ENCODE measurements around the gene NCK2. TPM values are rescaled to one million over a fixed set of nuclear protein-coding genes. Genes with fewer than 3 reads are reported as not detected.

Gene NCK2
- polyA plus RNA-seq, 3 donors: 2.5 to 18.2 (median 7.6) TPM

DNA sequence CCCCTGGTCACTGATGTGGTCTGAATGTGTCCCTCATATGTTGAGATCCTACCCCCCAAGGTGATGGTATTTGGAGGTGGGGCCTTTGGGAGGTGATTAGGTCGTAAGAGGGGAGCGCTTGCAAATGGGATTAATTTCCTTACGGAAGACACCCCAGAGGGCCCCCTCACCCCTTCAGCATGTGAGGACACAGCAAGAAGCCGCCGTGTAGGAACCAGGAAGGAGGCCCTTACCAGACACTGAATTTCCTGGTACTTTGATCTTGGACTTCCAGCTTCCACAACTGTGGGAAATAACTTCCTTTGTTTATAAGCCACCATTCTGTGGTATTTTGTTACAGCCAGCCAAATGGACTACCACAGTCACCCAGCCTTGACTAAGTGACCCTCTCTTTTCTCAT lies 35.9 kb downstream of the NCK2 start:
- no peaks in the 10 kb centered on the region for H3K9me3 Mint-ChIP-seq
- Histone ChIP-seq H3K4me3 (replicated peaks in 1 of 3; ENCODE audit: low read depth in 2 of 3, low read length in 3 of 3) (no peak overlapping the region), H3K4me1 (ENCODE audit: control insufficient read depth in 1 of 2, insufficient read depth in 2 of 2, low read length in 2 of 2) (peaks cover 16 to 24% of the 10 kb centered on the region in 2 donors), H3K4me2 (replicated peaks; ENCODE audit: extremely low read depth, low read length, poor library complexity, severe bottlenecking) (no peak overlapping the region), H3K9ac (ENCODE audit: insufficient read depth, low read length, poor library complexity, severe bottlenecking) (no peak overlapping the region), H3K36me3 (replicated peaks in 1 of 2; ENCODE audit: control insufficient read depth in 1 of 2, insufficient read depth in 2 of 2, low read length in 2 of 2) (no peaks in the 10 kb centered on the region), H3K79me2 (ENCODE audit: insufficient read depth, low read length) (peaks cover 79% of the 10 kb centered on the region), H3K27me3 (ENCODE audit: control insufficient read depth in 2 of 2, insufficient read depth in 2 of 2, low read length in 2 of 2) (no peaks in the 10 kb centered on the region), H2AFZ (ENCODE audit: insufficient read depth, low read depth, low read length, poor library complexity, severe bottlenecking) (no peak overlapping the region), H4K20me1 (ENCODE audit: insufficient read depth, low read length) (peaks cover 31% of the 10 kb centered on the region), H3K9me3 (replicated peaks in 1 of 2; ENCODE audit: control insufficient read depth in 1 of 2, insufficient read depth in 1 of 2, low read length in 2 of 2) (no peaks in the 10 kb centered on the region), H3K27ac (ENCODE audit: low read depth in 1 of 2, low read length in 2 of 2) (no peak overlapping the region)
- peak overlapping the region in 1 of 7 donors; percentile 4 for H3K27ac Mint-ChIP-seq
- H3K4me1 Mint-ChIP-seq: peaks cover 51% of the 10 kb centered on the region
- peaks cover 0 to 2% (median 2%) of the 10 kb centered on the region in 3 donors for H3K27me3 Mint-ChIP-seq (ENCODE audit: low read depth in 3 of 3)
- no peak overlapping the region for H3K4me3 Mint-ChIP-seq
- intact Hi-C loops (cut with micrococcal nuclease): no loop called here
- WGBS (ENCODE audit: insufficient coverage): 47% methylated on average over 3 of the region's 5 CpGs
- peaks cover 0 to 5% of the 10 kb centered on the region in 2 donors for H3K36me3 Mint-ChIP-seq
- TF ChIP-seq, protein P1, sequence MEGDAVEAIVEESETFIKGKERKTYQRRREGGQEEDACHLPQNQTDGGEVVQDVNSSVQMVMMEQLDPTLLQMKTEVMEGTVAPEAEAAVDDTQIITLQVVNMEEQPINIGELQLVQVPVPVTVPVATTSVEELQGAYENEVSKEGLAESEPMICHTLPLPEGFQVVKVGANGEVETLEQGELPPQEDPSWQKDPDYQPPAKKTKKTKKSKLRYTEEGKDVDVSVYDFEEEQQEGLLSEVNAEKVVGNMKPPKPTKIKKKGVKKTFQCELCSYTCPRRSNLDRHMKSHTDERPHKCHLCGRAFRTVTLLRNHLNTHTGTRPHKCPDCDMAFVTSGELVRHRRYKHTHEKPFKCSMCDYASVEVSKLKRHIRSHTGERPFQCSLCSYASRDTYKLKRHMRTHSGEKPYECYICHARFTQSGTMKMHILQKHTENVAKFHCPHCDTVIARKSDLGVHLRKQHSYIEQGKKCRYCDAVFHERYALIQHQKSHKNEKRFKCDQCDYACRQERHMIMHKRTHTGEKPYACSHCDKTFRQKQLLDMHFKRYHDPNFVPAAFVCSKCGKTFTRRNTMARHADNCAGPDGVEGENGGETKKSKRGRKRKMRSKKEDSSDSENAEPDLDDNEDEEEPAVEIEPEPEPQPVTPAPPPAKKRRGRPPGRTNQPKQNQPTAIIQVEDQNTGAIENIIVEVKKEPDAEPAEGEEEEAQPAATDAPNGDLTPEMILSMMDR (IDR thresholded peaks at IDR 0.05): no peak
- DNase-seq: no peak

DNA sequence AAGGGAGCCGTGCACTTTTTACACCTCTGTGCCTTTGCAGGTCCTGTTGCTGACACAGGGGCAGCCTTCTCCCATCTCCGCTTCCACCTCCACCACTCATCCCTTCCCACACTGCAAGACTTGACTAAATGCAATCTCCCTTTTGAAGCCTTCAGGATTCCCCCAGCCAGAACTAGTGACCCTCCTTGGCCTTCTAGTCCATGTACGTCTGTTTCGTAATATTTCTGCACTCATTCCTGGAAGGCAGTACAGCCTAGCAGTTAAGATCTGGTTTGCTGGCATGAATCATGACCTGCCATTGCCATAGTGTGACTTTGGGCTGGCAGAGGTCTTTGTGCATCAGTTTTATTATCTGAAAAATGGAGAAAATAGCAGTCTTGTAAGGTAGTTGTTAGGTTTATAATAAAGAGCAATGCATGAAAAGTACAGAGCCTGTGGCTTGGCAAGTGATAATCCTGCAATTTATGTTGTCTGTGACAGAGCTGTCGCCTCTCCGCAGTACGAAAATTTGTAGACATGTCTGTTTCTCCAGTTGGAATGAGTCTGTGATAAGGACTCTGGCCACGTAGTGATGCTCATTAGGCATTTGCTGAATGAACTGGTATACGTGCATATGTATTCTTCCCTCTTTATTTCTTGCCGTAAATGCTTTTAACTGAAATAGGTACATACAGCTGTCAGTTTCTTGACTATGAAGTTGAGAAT lies 36.7 kb downstream of the NCK2 start:
- no peak overlapping the region for H3K4me3 ChIP-seq (replicated peaks in 1 of 3; ENCODE audit: low read depth in 2 of 3, low read length in 3 of 3)
- H3K4me1 ChIP-seq (ENCODE audit: control insufficient read depth in 1 of 2, insufficient read depth in 2 of 2, low read length in 2 of 2): peaks cover 14 to 21% of the 10 kb centered on the region in 2 donors
- Mint-ChIP-seq H3K36me3 (peaks cover 0 to 7% of the 10 kb centered on the region in 2 donors), H3K4me1 (peaks cover 50% of the 10 kb centered on the region), H3K9me3 (no peaks in the 10 kb centered on the region), H3K27ac (peak overlapping the region in 1 of 7 donors; percentile 4), H3K27me3 (ENCODE audit: low read depth in 3 of 3) (peaks cover 0 to 2% (median 2%) of the 10 kb centered on the region in 3 donors), H3K4me3 (no peak overlapping the region)
- no peaks in the 10 kb centered on the region for H3K9me3 ChIP-seq (replicated peaks in 1 of 2; ENCODE audit: control insufficient read depth in 1 of 2, insufficient read depth in 1 of 2, low read length in 2 of 2)
- no peak overlapping the region for H3K27ac ChIP-seq (ENCODE audit: low read depth in 1 of 2, low read length in 2 of 2)
- TF ChIP-seq, protein P1 (IDR thresholded peaks at IDR 0.05): no peak
- H4K20me1 ChIP-seq (ENCODE audit: insufficient read depth, low read length): peaks cover 32% of the 10 kb centered on the region
- H3K79me2 ChIP-seq (ENCODE audit: insufficient read depth, low read length): peaks cover 72% of the 10 kb centered on the region
- no peaks in the 10 kb centered on the region for H3K36me3 ChIP-seq (replicated peaks in 1 of 2; ENCODE audit: control insufficient read depth in 1 of 2, insufficient read depth in 2 of 2, low read length in 2 of 2)
- H3K27me3 ChIP-seq (ENCODE audit: control insufficient read depth in 2 of 2, insufficient read depth in 2 of 2, low read length in 2 of 2): no peaks in the 10 kb centered on the region
- H3K4me2 ChIP-seq (replicated peaks; ENCODE audit: extremely low read depth, low read length, poor library complexity, severe bottlenecking): no peak overlapping the region
- H2AFZ ChIP-seq (ENCODE audit: insufficient read depth, low read depth, low read length, poor library complexity, severe bottlenecking): no peak overlapping the region
- intact Hi-C loops (cut with micrococcal nuclease): no loop called here
- WGBS (ENCODE audit: insufficient coverage): 83% methylated on average over 5 of the region's 10 CpGs
- no peak for DNase-seq
- H3K9ac ChIP-seq (ENCODE audit: insufficient read depth, low read length, poor library complexity, severe bottlenecking): no peak overlapping the region

Data from CD14-positive monocyte (primary cell).